ENCODE data around the gene CEP152.

- TF ChIP-seq GFI1B (tag by site-specific recombination; IDR thresholded peaks at IDR 0.05) (no peak), ZNF416 (tag by site-specific recombination; IDR thresholded peaks at IDR 0.05) (no peak), BCL11A (tag by site-specific recombination; IDR thresholded peaks at IDR 0.05; ENCODE audit: low read depth) (no peak), GLI4 (tag by site-specific recombination; IDR thresholded peaks at IDR 0.05) (no peak), CTCF (tag by site-specific recombination; IDR thresholded peaks at IDR 0.05) (no peak), ZNF792 (tag by site-specific recombination; IDR thresholded peaks at IDR 0.05) (no peak), ZBTB26 (tag by site-specific recombination; optimal IDR thresholded peaks at IDR 0.05) (no peak), ZNF169 (tag by site-specific recombination; IDR thresholded peaks at IDR 0.05) (no peak), ZNF629 (tag by site-specific recombination; IDR thresholded peaks at IDR 0.05) (no peak), KLF16 (tag by site-specific recombination; IDR thresholded peaks at IDR 0.05) (no peak), ZNF184 (tag by site-specific recombination; IDR thresholded peaks at IDR 0.05) (no peak), ZNF626 (tag by site-specific recombination; IDR thresholded peaks at IDR 0.05) (no peak), ZNF146 (tag by site-specific recombination; IDR thresholded peaks at IDR 0.05) (no peak)
Measured at GRCh38 chr15:48781481-48782081, 29.3 kb downstream of the CEP152 start.

All from HEK293 (cell line).